PFSK-1 (cell line): Measurements from ENCODE around the gene SEZ6L2.

Experiments
- POLR2AphosphoS5 ChIP-seq: IDR thresholded peaks from 2 replicates; pipeline ENCODE4 v1.6.1; 2012; ENCODE audit warnings: low read depth, mild to moderate bottlenecking, control low read depth, low read length, moderate library complexity
- SIN3A ChIP-seq: IDR thresholded peaks from 2 replicates; pipeline ENCODE4 v1.6.1; 2012; ENCODE audit warnings: mild to moderate bottlenecking, low read length, moderate library complexity, borderline replicate concordance; ENCODE audit not compliant: insufficient read depth
- TAF1 ChIP-seq: IDR thresholded peaks from 2 replicates; pipeline ENCODE4 v1.6.1; 2012; ENCODE audit warnings: low read length, control low read depth, borderline replicate concordance; ENCODE audit not compliant: insufficient read depth

GRCh38 chr16:29862383-29862883 lies 36.9 kb downstream of the SEZ6L2 start:
- TF ChIP-seq SIN3A (no peak), POLR2AphosphoS5 (no peak), TAF1 (no peak)
